ENCODE measurements around the gene FAM133A. TPM values are rescaled to one million over a fixed set of nuclear protein-coding genes. Genes with fewer than 3 reads are reported as not detected.

The FAM133A gene
- total RNA-seq, 3 donors from 2014 or later, result 0.15 TPM; not detected in 2

DNA sequence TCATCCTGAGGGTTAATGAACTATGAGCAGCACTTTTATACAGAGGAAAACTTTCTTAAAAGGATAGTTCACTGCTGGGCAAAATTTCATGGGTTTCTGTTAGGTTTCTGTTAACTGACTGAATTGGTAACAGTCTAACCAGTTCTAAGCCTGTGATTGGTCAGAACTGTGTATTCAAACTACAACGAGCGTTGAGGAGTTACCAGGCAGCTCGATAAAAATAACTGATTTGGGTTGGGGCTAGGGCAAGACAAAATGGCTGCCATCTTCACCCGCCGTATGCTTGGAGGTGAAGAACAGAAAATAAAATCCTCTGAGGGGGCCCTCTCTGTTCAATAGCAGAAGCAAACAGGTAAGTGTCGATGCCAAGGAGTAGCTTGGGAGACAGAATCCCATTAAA is 22.0 kb downstream of the FAM133A start:
- H3K27me3 ChIP-seq, result peaks cover 0 to 17% of the 10 kb centered on the region in 2 donors
- no peaks in the 10 kb centered on the region for H3K4me1 ChIP-seq
- no peaks in the 10 kb centered on the region for H3K36me3 ChIP-seq
- TF ChIP-seq POLR2A (IDR thresholded peaks at IDR 0.05) (no peak), POLR2AphosphoS5 (IDR thresholded peaks at IDR 0.05) (no peak)
- TF ChIP-seq, protein P1, sequence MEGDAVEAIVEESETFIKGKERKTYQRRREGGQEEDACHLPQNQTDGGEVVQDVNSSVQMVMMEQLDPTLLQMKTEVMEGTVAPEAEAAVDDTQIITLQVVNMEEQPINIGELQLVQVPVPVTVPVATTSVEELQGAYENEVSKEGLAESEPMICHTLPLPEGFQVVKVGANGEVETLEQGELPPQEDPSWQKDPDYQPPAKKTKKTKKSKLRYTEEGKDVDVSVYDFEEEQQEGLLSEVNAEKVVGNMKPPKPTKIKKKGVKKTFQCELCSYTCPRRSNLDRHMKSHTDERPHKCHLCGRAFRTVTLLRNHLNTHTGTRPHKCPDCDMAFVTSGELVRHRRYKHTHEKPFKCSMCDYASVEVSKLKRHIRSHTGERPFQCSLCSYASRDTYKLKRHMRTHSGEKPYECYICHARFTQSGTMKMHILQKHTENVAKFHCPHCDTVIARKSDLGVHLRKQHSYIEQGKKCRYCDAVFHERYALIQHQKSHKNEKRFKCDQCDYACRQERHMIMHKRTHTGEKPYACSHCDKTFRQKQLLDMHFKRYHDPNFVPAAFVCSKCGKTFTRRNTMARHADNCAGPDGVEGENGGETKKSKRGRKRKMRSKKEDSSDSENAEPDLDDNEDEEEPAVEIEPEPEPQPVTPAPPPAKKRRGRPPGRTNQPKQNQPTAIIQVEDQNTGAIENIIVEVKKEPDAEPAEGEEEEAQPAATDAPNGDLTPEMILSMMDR (IDR thresholded peaks at IDR 0.05), result no peak
- intact Hi-C loops (cut with DNase I; ENCODE audit: low total_unique reads), result no loop called here
- H3K9me3 ChIP-seq, result no peaks in the 10 kb centered on the region
- no peak for DNase-seq (ENCODE audit: low spot score in 2 of 2)
- no peak overlapping the region for H3K27ac ChIP-seq
- no peak overlapping the region for H3K4me3 ChIP-seq

DNA sequence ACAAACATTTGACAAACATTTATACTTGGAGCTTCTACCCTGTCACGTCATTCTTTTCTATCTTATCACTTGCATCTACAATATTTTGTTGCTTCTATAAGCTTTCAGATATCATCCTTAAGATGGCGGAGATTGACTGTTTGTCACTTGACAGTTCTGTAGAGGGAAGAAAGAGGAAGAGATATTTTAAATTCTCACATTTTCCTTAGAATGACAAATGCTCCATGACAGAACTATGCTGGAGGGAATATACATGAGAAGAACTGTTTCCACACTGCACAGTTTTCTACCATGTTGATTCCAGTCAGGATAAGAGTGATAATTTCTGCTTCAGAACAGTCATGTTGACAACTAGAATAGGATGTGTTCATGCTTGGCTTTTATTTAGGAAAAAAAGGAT is 29.7 kb downstream of the FAM133A start:
- Histone ChIP-seq H3K27ac (no peak overlapping the region), H3K4me1 (no peaks in the 10 kb centered on the region), H3K27me3 (peaks cover 0 to 22% of the 10 kb centered on the region in 2 donors), H3K36me3 (no peaks in the 10 kb centered on the region), H3K9me3 (no peaks in the 10 kb centered on the region), H3K4me3 (no peak overlapping the region)
- DNase-seq (ENCODE audit: low spot score in 2 of 2), result no peak
- intact Hi-C loops (cut with DNase I; ENCODE audit: low total_unique reads), result no loop called here
- TF ChIP-seq POLR2AphosphoS5 (IDR thresholded peaks at IDR 0.05), result no peak
- TF ChIP-seq, protein P1 (IDR thresholded peaks at IDR 0.05), result no peak
- no peak for TF ChIP-seq POLR2A (IDR thresholded peaks at IDR 0.05)

DNA sequence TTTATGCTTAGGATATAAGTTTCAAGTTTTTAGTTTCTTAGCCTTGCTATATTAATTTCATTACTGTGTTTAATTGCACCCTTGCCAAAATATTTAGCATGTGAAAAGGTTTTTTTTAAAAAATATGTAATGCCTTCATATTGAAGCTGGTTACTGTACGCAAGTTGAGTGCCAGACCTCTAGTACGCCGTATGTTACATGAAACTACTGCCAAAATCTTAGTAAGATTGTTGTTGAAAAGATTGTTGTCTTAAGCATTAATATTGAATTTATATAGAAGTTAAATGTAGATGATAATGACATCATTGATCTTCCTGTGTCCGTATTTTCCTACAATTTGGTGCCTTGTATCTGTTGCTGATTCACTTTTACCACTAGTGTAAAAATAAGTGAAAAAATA is 37.1 kb downstream of the FAM133A start:
- no peak overlapping the region for H3K4me3 ChIP-seq
- H3K36me3 ChIP-seq, result no peaks in the 10 kb centered on the region
- H3K4me1 ChIP-seq, result no peaks in the 10 kb centered on the region
- intact Hi-C loops (cut with DNase I; ENCODE audit: low total_unique reads), result no loop called here
- no peak for DNase-seq (ENCODE audit: low spot score in 2 of 2)
- H3K27me3 ChIP-seq, result peaks cover 0 to 22% of the 10 kb centered on the region in 2 donors
- TF ChIP-seq POLR2AphosphoS5 (IDR thresholded peaks at IDR 0.05), result no peak
- TF ChIP-seq POLR2A (IDR thresholded peaks at IDR 0.05), result no peak
- TF ChIP-seq, protein P1 (IDR thresholded peaks at IDR 0.05), result no peak
- no peaks in the 10 kb centered on the region for H3K9me3 ChIP-seq
- H3K27ac ChIP-seq, result no peak overlapping the region

DNA sequence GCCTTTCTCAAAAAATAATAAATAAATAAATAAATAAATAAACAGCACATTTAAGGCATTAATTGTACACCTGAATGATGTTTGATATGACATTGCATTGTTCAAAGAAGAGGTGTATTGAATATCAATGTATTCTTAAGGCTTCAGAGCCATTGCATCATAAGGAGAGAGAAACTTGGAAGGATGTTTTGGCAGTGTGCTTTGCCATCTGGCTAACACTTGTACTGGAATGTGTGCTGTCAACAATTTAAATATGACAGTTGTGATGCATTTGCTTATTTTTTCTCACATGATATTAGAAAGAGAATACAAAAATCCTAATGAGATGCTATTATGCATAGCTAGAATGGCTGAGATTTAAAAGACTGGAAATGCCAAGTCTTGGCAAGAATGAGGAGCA is 67.8 kb downstream of the FAM133A start:
- Histone ChIP-seq H3K27ac (no peak overlapping the region), H3K9me3 (no peaks in the 10 kb centered on the region), H3K27me3 (peaks cover 0 to 33% of the 10 kb centered on the region in 2 donors), H3K4me3 (no peak overlapping the region), H3K36me3 (no peaks in the 10 kb centered on the region), H3K4me1 (no peaks in the 10 kb centered on the region)
- TF ChIP-seq POLR2A (IDR thresholded peaks at IDR 0.05) (no peak), POLR2AphosphoS5 (IDR thresholded peaks at IDR 0.05) (no peak)
- TF ChIP-seq, protein P1 (IDR thresholded peaks at IDR 0.05), result no peak
- no peak for DNase-seq (ENCODE audit: low spot score in 2 of 2)
- intact Hi-C loops (cut with DNase I; ENCODE audit: low total_unique reads), result no loop called here

DNA sequence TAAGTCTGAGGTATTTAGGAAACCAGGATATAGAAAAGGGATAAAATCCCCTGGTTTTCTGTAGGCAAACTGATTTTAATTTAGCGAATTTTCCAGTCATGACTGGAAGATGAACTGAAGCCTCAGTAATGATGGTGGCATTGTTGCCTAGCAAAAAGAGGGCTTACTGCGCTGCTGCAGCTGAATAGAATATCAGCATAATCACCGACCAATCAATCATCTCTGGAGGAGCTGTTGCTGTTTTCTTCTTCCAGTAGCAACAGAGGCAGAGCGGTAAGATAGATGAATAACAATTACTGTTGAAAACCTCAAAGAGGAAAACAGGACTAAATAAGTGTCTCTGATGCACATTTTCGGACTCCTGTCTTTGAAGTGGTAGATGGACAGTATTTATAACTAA is 86.2 kb downstream of the FAM133A start:
- Histone ChIP-seq H3K4me3 (no peak overlapping the region), H3K9me3 (no peaks in the 10 kb centered on the region), H3K27ac (no peak overlapping the region), H3K27me3 (peaks cover 0 to 43% of the 10 kb centered on the region in 2 donors), H3K4me1 (no peaks in the 10 kb centered on the region), H3K36me3 (no peaks in the 10 kb centered on the region)
- intact Hi-C loops (cut with DNase I; ENCODE audit: low total_unique reads), result no loop called here
- TF ChIP-seq POLR2AphosphoS5 (IDR thresholded peaks at IDR 0.05) (no peak), POLR2A (IDR thresholded peaks at IDR 0.05) (no peak)
- TF ChIP-seq, protein P1 (IDR thresholded peaks at IDR 0.05), result no peak
- DNase-seq (ENCODE audit: low spot score in 2 of 2), result no peak

Other genes with a start within 250 kb of the FAM133A start
- gene NAP1L3, start 628 bp upstream of the FAM133A start, total RNA-seq, result 1 to 10 TPM in 2 of 3 donors, under 1 TPM in 1; 0.98 to 3.0 (median 1.8) TPM

Data from breast epithelium (tissue), 4 donors.